ENCODE results near the gene PARL. TPM values are rescaled to one million over a fixed set of nuclear protein-coding genes. Genes with fewer than 3 reads are reported as not detected.

Gene PARL
- polyA plus RNA-seq, 1 experiment: 46.2 TPM

GRCh38 chr3:183810643-183811594 lies 73.8 kb downstream of the PARL start:
- ChIA-PET POLR2A (no interaction called here), CTCF (no interaction called here)
- no peaks in the 10 kb centered on the region for H3K27me3 ChIP-seq (ENCODE audit: control insufficient read depth, insufficient read depth, low read length)
- no peaks in the 10 kb centered on the region for H3K9me3 ChIP-seq (ENCODE audit: control insufficient read depth, insufficient read depth, low read length)
- no peak overlapping the region for H3K4me3 ChIP-seq (ENCODE audit: low read depth, low read length)
- TF ChIP-seq CTCF (IDR thresholded peaks at IDR 0.05; ENCODE audit: low read depth, low read length): no peak
- no peak overlapping the region for H3K27ac ChIP-seq (ENCODE audit: low read depth, low read length)
- DNase-seq (ENCODE audit: low read depth, low spot score): no peak

GRCh38 chr3:183809270-183809669 lies 75.4 kb downstream of the PARL start:
- Histone ChIP-seq H3K9me3 (ENCODE audit: control insufficient read depth, insufficient read depth, low read length) (no peaks in the 10 kb centered on the region), H3K4me3 (ENCODE audit: low read depth, low read length) (no peak overlapping the region), H3K27ac (ENCODE audit: low read depth, low read length) (no peak overlapping the region), H3K27me3 (ENCODE audit: control insufficient read depth, insufficient read depth, low read length) (no peaks in the 10 kb centered on the region)
- no peak for TF ChIP-seq CTCF (IDR thresholded peaks at IDR 0.05; ENCODE audit: low read depth, low read length)
- ChIA-PET CTCF (interaction anchor here (0.8 kb wide), 1 partner anchor 75 kb away, joined by 3 read pairs; the partner anchor contains the start of gene PARL), POLR2A (no interaction called here)
- no peak for DNase-seq (ENCODE audit: low read depth, low spot score)

DNA sequence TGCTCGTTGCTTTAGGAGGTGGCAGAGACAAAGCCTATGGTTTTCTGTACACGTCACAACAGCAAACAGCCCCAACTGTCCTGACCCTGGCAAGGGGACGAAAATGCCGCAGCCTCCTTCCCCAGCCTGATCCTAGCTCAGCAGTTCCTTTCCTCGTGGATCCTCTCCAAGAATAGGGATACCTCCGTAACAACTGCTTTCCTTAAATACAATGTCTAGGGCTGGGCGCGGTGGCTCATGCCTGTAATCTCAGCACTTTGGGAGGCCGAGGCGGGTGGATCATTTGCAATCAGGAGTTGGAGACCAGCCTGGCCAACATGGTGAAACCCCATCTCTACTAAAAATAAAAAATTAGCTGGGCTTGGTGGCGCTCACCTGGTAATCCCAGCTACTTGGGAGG lies 76.3 kb downstream of the PARL start:
- ChIA-PET CTCF (no interaction called here), POLR2A (no interaction called here)
- Histone ChIP-seq H3K27ac (ENCODE audit: low read depth, low read length) (no peak overlapping the region), H3K9me3 (ENCODE audit: control insufficient read depth, insufficient read depth, low read length) (no peaks in the 10 kb centered on the region), H3K27me3 (ENCODE audit: control insufficient read depth, insufficient read depth, low read length) (no peaks in the 10 kb centered on the region), H3K4me3 (ENCODE audit: low read depth, low read length) (no peak overlapping the region)
- TF ChIP-seq CTCF (IDR thresholded peaks at IDR 0.05; ENCODE audit: low read depth, low read length): no peak
- DNase-seq (ENCODE audit: low read depth, low spot score): no peak

GRCh38 chr3:183807881-183808280 lies 76.8 kb downstream of the PARL start:
- Histone ChIP-seq H3K27me3 (ENCODE audit: control insufficient read depth, insufficient read depth, low read length) (no peaks in the 10 kb centered on the region), H3K9me3 (ENCODE audit: control insufficient read depth, insufficient read depth, low read length) (no peaks in the 10 kb centered on the region), H3K27ac (ENCODE audit: low read depth, low read length) (no peak overlapping the region), H3K4me3 (ENCODE audit: low read depth, low read length) (no peak overlapping the region)
- ChIA-PET POLR2A (no interaction called here), CTCF (no interaction called here)
- no peak for DNase-seq (ENCODE audit: low read depth, low spot score)
- TF ChIP-seq CTCF (IDR thresholded peaks at IDR 0.05; ENCODE audit: low read depth, low read length): no peak

- POLR2A ChIA-PET: no interaction called here
Observed at GRCh38 chr3:183807209-183807728, 77.4 kb downstream of the PARL start.

More at GRCh38 chr3:183807209-183807728, 77.4 kb downstream of the PARL start:
- Histone ChIP-seq H3K27me3 (ENCODE audit: control insufficient read depth, insufficient read depth, low read length) (no peaks in the 10 kb centered on the region), H3K27ac (ENCODE audit: low read depth, low read length) (no peak overlapping the region), H3K9me3 (ENCODE audit: control insufficient read depth, insufficient read depth, low read length) (no peaks in the 10 kb centered on the region), H3K4me3 (ENCODE audit: low read depth, low read length) (no peak overlapping the region)
- CTCF ChIA-PET: no interaction called here
- no peak for DNase-seq (ENCODE audit: low read depth, low spot score)
- TF ChIP-seq CTCF (IDR thresholded peaks at IDR 0.05; ENCODE audit: low read depth, low read length): no peak
